Stomach smooth muscle (tissue), 2 donors: ENCODE measurements around the gene GPR6.

ENCODE experiments used
- H3K27ac ChIP-seq: one replicate; pipeline ENCODE4 v1.7.0; 2013; ENCODE audit warnings: mild to moderate bottlenecking, low read length, inconsistent platforms
- H3K27me3 ChIP-seq, 2 donors: one replicate each; pipeline ENCODE4 v1.7.0; 2013; ENCODE audit warnings: low read length in 2 of 2; ENCODE audit not compliant: insufficient read depth in 2 of 2, control insufficient read depth in 1 of 2
- H3K36me3 ChIP-seq, 2 donors: one replicate each; pipeline ENCODE4 v1.7.0; 2013; ENCODE audit warnings: low read length in 2 of 2; ENCODE audit not compliant: control insufficient read depth in 2 of 2, insufficient read depth in 2 of 2
- H3K4me1 ChIP-seq: one replicate; pipeline ENCODE4 v1.7.0; 2013; ENCODE audit warnings: low read length; ENCODE audit not compliant: control insufficient read depth, insufficient read depth
- H3K4me3 ChIP-seq, 2 donors: one replicate each; pipeline ENCODE4 v1.7.0; 2013; ENCODE audit warnings: low read length in 2 of 2
- H3K9ac ChIP-seq, 2 donors: one replicate each; pipeline ENCODE4 v1.7.0; 2013; ENCODE audit warnings: low read length in 2 of 2, mild to moderate bottlenecking in 1 of 2
- H3K9me3 ChIP-seq, 2 donors: one replicate each; pipeline ENCODE4 v1.7.0; 2013; ENCODE audit warnings: low read length in 2 of 2; ENCODE audit not compliant: control insufficient read depth in 2 of 2
- donor health status: healthy.
- donor health status: Pancreatic carcinoma.

GPR6 gene, protein sequence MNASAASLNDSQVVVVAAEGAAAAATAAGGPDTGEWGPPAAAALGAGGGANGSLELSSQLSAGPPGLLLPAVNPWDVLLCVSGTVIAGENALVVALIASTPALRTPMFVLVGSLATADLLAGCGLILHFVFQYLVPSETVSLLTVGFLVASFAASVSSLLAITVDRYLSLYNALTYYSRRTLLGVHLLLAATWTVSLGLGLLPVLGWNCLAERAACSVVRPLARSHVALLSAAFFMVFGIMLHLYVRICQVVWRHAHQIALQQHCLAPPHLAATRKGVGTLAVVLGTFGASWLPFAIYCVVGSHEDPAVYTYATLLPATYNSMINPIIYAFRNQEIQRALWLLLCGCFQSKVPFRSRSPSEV

GRCh38 chr6:109978174-109979032, at the start of gene GPR6:
GPR6 (plus strand) TSS chr6:109978311; CDS start chr6:109979113, 802 bp downstream.
- H3K27ac ChIP-seq: no peak within 1 kb of the TSS
- no peak within 1 kb of the TSS for H3K4me3 ChIP-seq
- H3K27me3 ChIP-seq: peaks cover 22 to 29% of the 10 kb centered on the region in 2 donors

GRCh38 chr6:109934293-109934692, 43.8 kb upstream of the GPR6 start:
- H3K9ac ChIP-seq: no peak overlapping the region
- H3K36me3 ChIP-seq: no peaks in the 10 kb centered on the region
- no peaks in the 10 kb centered on the region for H3K27me3 ChIP-seq
- no peaks in the 10 kb centered on the region for H3K9me3 ChIP-seq
- H3K4me1 ChIP-seq: no peaks in the 10 kb centered on the region
- H3K27ac ChIP-seq: no peak overlapping the region
- H3K4me3 ChIP-seq: no peak overlapping the region

More at GRCh38 chr6:109978174-109979032, at the start of gene GPR6:
- Histone ChIP-seq H3K9me3 (peaks cover 4% of the 10 kb centered on the region in 2 donors), H3K36me3 (no peaks in the 10 kb centered on the region), H3K9ac (no peak within 1 kb of the TSS), H3K4me1 (no peaks in the 10 kb centered on the region)

DNA sequence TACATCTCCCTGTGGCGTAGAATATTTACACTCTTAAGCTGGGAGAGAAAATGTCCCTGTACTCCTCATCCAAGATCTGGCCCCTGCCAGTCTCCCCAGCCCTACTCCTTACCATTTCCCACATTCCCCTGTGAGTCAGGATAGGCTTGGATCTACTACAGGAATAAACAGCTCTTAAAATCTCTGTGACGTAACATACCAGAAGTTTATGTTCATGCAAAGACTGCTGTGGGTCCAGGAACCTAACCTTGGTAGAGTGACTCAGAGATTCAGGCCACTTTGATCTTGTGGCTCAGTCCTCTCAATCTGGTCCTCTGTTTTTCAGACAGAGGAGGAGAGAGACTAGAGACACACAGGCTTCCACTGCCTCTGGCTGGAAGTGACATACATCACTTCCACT, 38.5 kb upstream of the GPR6 start:
- Histone ChIP-seq H3K4me1 (no peaks in the 10 kb centered on the region), H3K9ac (no peak overlapping the region), H3K27ac (no peak overlapping the region), H3K4me3 (no peak overlapping the region), H3K27me3 (peaks cover 0 to 5% of the 10 kb centered on the region in 2 donors), H3K9me3 (no peaks in the 10 kb centered on the region), H3K36me3 (no peaks in the 10 kb centered on the region)

DNA sequence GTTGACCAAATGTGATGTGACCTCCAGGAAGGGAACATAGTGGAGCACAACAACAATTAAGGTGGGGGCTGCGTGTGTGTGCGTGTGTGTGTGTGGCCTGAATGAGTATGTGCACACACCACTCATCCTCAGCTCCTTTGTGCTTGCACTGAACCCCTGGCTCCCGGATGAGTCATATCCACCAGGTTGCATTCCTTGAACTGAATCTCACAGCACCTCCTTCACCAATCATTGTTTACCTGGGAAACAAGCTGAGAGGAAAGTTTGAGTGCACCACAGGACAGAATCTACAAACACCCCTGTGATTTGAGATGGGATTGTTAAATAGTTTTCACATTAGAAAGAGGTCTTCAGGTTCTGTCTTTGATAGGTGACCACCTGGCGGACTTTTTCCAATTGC, 33.7 kb upstream of the GPR6 start:
- H3K36me3 ChIP-seq: no peaks in the 10 kb centered on the region
- no peak overlapping the region for H3K27ac ChIP-seq
- no peak overlapping the region for H3K9ac ChIP-seq
- no peaks in the 10 kb centered on the region for H3K4me1 ChIP-seq
- no peak overlapping the region for H3K4me3 ChIP-seq
- H3K27me3 ChIP-seq: peaks cover 0 to 9% of the 10 kb centered on the region in 2 donors
- H3K9me3 ChIP-seq: no peaks in the 10 kb centered on the region

DNA sequence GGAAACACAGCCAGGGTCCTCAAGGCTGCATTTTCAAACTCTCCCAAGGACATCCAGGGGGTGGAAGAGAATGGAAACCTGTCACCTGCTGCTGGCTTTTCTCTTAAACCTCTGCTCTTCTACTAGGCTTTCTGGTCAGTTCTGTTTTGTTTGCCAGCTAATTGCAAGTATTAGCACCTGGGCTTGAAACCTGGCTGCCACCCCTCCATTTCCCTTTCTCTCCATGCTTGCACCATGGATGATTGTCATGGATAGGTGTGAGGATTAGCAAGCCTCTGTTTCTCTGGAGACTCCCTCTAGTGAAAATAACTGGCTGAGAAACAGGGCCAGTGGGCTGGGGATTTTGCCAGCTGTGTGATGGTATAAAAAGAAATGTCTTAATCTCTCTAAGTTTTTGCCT, 33.0 kb upstream of the GPR6 start:
- Histone ChIP-seq H3K27me3 (peaks cover 0 to 8% of the 10 kb centered on the region in 2 donors), H3K4me1 (no peaks in the 10 kb centered on the region), H3K4me3 (no peak overlapping the region), H3K36me3 (no peaks in the 10 kb centered on the region), H3K9me3 (no peaks in the 10 kb centered on the region), H3K9ac (no peak overlapping the region), H3K27ac (no peak overlapping the region)

DNA sequence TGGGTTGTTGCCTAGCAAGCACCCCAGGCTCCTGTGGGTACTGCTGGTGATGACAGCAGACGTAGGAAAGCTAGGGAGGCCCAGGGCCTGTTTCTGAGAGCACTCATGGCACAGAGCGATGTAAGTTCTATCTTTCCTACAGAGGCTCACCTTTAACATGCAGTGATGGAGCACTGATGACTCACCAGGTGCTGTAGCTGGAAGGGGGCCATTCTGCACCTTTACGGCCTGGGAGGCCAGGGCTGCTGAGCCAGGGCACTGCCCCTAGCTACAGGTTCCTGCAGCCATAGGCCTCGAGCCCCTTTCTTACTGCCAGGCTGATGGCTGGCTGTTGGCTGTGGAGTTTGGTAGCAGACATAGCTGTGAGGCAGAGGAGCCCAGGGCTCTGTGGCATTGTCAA, 31.1 kb upstream of the GPR6 start:
- Histone ChIP-seq H3K36me3 (no peaks in the 10 kb centered on the region), H3K4me1 (no peaks in the 10 kb centered on the region), H3K9me3 (no peaks in the 10 kb centered on the region), H3K27me3 (peaks cover 0 to 7% of the 10 kb centered on the region in 2 donors), H3K27ac (no peak overlapping the region), H3K9ac (no peak overlapping the region), H3K4me3 (no peak overlapping the region)

DNA sequence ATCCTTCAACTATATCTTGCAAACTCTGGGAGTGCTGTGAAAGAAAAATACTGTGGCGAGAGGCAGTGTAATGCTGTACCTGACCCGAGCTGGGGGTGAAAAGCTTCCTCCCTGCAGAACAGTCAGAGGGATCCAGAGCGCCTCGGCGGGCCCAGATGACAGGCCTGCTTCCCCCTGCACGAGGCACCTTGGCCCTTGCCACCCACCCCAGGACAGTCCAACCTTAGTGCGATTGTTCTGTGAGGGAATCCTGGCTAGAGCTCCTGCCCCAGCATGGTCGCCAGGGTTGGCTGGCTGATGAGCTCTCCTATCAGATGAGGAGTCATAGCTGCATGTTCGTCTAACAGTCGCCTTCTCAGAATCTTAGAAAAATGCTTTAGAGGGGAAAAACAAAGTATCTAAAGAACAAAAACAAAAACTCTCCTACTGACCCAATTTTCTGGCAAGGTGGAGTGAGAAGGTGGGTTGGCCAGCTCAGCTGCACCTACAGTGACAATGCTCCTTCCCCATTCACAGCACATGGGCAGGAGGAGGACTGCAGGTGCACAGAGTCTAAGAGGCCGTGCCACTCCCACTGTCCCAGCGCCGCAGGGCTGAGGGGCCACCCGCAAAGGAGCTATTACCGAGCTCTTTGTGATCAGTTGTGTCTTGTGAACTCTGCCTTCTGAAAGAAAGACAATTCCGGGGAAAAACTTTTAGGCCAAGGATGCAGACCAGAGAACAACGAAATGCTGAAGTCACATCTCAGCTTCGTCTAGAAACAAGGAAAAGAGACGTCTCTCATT, 28.6 kb upstream of the GPR6 start:
- no peak overlapping the region for H3K27ac ChIP-seq

GRCh38 chr6:109955491-109955890, 22.6 kb upstream of the GPR6 start:
- Histone ChIP-seq H3K4me3 (no peak overlapping the region), H3K27me3 (no peaks in the 10 kb centered on the region), H3K36me3 (no peaks in the 10 kb centered on the region), H3K9me3 (no peaks in the 10 kb centered on the region), H3K4me1 (no peaks in the 10 kb centered on the region), H3K27ac (no peak overlapping the region), H3K9ac (no peak overlapping the region)

More for the DNA sequence above, 28.6 kb upstream of the GPR6 start:
- Histone ChIP-seq H3K27me3 (peaks cover 0 to 5% of the 10 kb centered on the region in 2 donors), H3K4me1 (no peaks in the 10 kb centered on the region), H3K9me3 (no peaks in the 10 kb centered on the region), H3K4me3 (no peak overlapping the region), H3K36me3 (no peaks in the 10 kb centered on the region), H3K9ac (no peak overlapping the region)

DNA sequence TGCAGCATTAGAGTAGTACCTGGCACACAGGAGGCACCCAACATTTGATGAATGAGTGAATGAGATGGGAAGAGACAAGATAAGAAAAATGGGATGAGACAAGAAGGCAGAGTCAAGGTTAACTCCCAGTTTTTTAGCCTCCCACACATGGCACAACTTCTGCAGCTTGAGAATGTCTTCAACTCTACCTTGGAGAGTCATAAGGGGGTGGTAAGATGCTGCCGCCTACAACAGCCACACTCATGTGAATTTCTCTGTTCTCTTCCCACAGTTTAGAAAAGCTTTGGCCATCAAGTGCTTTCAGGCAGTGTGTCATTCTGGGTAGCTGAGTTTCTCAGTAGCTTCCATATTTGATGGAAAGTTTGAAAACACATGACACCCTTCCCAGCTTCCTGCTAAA, 19.5 kb upstream of the GPR6 start:
- no peak overlapping the region for H3K4me3 ChIP-seq
- H3K9ac ChIP-seq: no peak overlapping the region
- no peak overlapping the region for H3K27ac ChIP-seq
- no peaks in the 10 kb centered on the region for H3K27me3 ChIP-seq
- no peaks in the 10 kb centered on the region for H3K4me1 ChIP-seq
- no peaks in the 10 kb centered on the region for H3K36me3 ChIP-seq
- H3K9me3 ChIP-seq: no peaks in the 10 kb centered on the region

DNA sequence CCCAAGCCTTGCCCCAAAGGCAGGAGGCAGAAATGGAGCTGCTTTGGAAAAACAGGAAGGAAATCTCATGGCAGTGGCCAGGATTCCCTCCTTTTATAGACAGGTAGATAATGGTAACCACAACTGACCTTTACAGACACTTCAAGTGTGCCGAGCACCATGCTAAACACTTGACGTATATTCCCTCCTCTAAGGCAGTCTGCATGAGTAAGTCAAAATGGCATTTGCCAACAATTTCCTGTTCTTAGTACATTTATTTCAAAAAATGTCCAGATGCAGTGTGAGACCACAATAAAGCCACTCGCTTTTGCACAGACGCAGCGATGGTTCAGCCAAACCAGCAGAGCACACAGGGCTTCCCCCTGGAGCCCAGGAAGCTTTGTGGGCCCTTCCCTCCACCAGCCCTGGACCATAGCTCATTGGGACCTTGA, 16.5 kb upstream of the GPR6 start:
- no peaks in the 10 kb centered on the region for H3K27me3 ChIP-seq
- H3K4me1 ChIP-seq: no peaks in the 10 kb centered on the region
- H3K9me3 ChIP-seq: no peaks in the 10 kb centered on the region
- H3K36me3 ChIP-seq: no peaks in the 10 kb centered on the region
- no peak overlapping the region for H3K27ac ChIP-seq
- no peak overlapping the region for H3K9ac ChIP-seq
- H3K4me3 ChIP-seq: no peak overlapping the region
